Central memory CD8-positive, alpha-beta T cell (primary cell): Measurements from ENCODE around the gene SYT2.

Source experiments
- ATAC-seq: fragments of 150-1000 bp; cut with Tn5 transposase; replicated peaks from 2 replicates; pipeline ENCODE4 v1.10.0; 2022; ENCODE audit warnings: mild to moderate bottlenecking, moderate FRiP score, moderate number of reproducible peaks; ENCODE audit not compliant: poor library complexity, severe bottlenecking; ENCODE audit errors: extremely low read depth
- DNase-seq, 2 donors: peaks; one replicate each; pipeline ENCODE4 v3.0.0; 2021; ENCODE audit warnings: low spot score in 2 of 2
- H3K27ac Mint-ChIP-seq: one replicate; pipeline ENCODE4 v1.8.0; 2022; ENCODE audit warnings: low read depth, mild to moderate bottlenecking, moderate library complexity, mixed read lengths
- H3K27me3 Mint-ChIP-seq: one replicate; pipeline ENCODE4 v1.8.0; 2022; ENCODE audit warnings: mixed read lengths
- H3K36me3 Mint-ChIP-seq: one replicate; pipeline ENCODE4 v1.8.0; 2022; ENCODE audit warnings: mild to moderate bottlenecking, moderate library complexity, mixed read lengths; ENCODE audit not compliant: insufficient read depth
- H3K4me1 Mint-ChIP-seq: one replicate; pipeline ENCODE4 v1.8.0; 2022; ENCODE audit warnings: mixed read lengths
- H3K4me3 Mint-ChIP-seq: one replicate; pipeline ENCODE4 v1.8.0; 2022; ENCODE audit warnings: mild to moderate bottlenecking, moderate library complexity, mixed read lengths
- H3K9me3 Mint-ChIP-seq: one replicate; pipeline ENCODE4 v1.8.0; 2022; ENCODE audit warnings: mixed read lengths

The SYT2 gene

GRCh38 chr1:202572867-202573266 is 137.4 kb downstream of the SYT2 start:
- DNase-seq = no peak
- no peaks in the 10 kb centered on the region for H3K27me3 Mint-ChIP-seq
- no peak for ATAC-seq
- H3K9me3 Mint-ChIP-seq = no peaks in the 10 kb centered on the region
- H3K4me1 Mint-ChIP-seq = no peaks in the 10 kb centered on the region
- H3K4me3 Mint-ChIP-seq = no peak overlapping the region
- H3K36me3 Mint-ChIP-seq = peaks cover 6% of the 10 kb centered on the region
- H3K27ac Mint-ChIP-seq = no peak overlapping the region

DNA sequence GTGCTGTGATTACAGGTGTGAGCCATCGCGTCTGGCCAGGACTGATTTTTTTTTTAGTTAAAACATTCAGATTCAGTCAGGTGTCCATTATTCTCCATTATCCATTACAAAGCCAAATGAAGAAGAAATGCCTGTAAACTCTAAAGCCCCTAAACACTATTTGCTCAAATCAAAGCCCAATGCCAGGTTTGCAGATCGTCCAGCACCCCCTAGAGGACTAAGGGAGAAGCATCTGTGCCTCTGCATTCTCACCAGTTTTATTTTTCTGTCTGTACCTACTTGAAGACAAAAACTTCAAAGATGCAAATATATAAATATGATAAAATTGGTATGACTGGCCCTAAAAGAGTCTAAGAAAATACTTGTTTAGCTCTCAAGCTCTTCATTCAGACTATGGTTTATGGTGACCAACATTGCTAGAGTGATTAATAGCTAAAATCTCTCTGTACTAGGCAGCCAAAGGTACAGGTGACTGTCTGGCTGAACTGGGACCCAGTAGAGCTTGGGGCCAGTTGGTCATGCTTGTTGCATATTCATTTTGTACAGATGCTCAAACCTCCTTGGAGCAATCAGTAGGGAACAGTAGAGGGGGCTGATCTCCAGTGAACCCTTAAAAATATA is 138.4 kb downstream of the SYT2 start:
- Mint-ChIP-seq H3K36me3 (peaks cover 9% of the 10 kb centered on the region), H3K27me3 (no peaks in the 10 kb centered on the region), H3K4me1 (no peaks in the 10 kb centered on the region), H3K27ac (no peak overlapping the region), H3K4me3 (no peak overlapping the region), H3K9me3 (no peaks in the 10 kb centered on the region)
- no peak for DNase-seq
- no peak for ATAC-seq

DNA sequence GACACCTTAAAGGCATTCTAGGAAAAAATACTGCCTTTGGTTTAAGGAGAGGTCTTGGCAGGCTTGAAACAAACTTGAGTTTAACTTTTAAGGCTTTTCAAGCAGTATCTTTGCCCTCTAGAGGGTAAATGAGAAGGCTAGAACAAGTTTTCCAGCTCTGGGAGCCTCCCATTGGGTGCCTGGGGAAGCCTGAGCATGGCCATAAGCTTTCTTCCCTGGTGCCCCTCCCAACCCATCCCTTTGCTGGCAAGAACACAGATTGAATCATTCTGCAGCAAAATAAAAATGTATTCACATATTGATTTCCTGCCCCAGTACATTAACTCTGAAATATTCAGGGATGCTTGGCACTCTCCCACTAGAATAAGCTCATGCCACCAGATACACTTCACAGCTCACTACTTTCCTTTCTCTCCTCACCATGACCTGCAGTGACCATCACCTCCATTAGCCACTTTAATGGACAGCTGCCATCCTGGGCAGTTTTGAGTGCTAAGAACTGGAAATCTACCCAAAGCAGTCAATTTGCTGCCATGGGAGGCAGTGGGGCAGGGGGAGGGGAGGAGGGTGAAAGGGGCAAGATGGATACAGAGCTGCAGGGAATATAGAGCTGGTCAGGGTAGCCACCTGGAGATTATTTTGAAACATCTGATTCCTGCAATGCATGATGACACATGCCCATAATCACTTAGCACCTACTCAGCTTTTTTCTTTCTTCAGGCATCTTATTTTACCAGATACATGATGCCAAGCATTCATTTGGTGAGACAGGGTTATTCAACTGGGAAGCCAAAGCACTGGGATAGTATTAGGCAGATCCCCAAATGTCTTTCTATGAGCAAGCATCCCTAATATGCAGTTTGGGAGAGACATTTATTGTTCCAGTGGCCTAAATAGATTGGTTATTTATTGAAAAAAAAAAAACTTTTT is 140.6 kb downstream of the SYT2 start:
- Mint-ChIP-seq H3K9me3 (no peaks in the 10 kb centered on the region), H3K4me3 (no peak overlapping the region), H3K4me1 (no peaks in the 10 kb centered on the region), H3K27me3 (no peaks in the 10 kb centered on the region), H3K36me3 (peaks cover 13% of the 10 kb centered on the region), H3K27ac (no peak overlapping the region)
- ATAC-seq (no peak), DNase-seq (no peak)

DNA sequence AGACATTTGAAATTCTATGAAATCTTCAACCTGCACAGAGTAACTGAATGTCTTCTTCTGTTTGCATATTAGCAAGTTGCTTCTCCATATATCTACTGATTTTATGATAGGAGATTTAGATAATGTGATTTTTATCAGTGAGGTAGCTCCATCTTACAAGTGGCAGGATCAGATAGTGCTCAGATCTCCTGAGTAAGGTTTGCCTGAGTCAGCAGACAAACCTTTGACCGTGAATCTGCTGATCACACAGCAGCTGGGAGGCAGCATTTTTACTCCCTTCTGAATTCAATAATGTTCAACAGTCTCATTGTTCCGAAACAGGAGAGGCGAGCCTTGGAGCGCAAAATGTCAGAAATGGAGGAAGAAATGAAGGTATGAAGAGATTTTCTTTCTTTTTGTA is 141.4 kb downstream of the SYT2 start:
- peaks cover 13% of the 10 kb centered on the region for H3K36me3 Mint-ChIP-seq
- no peak for DNase-seq
- ATAC-seq = no peak
- no peaks in the 10 kb centered on the region for H3K4me1 Mint-ChIP-seq
- no peaks in the 10 kb centered on the region for H3K27me3 Mint-ChIP-seq
- H3K27ac Mint-ChIP-seq = no peak overlapping the region
- H3K9me3 Mint-ChIP-seq = no peaks in the 10 kb centered on the region
- no peak overlapping the region for H3K4me3 Mint-ChIP-seq

DNA sequence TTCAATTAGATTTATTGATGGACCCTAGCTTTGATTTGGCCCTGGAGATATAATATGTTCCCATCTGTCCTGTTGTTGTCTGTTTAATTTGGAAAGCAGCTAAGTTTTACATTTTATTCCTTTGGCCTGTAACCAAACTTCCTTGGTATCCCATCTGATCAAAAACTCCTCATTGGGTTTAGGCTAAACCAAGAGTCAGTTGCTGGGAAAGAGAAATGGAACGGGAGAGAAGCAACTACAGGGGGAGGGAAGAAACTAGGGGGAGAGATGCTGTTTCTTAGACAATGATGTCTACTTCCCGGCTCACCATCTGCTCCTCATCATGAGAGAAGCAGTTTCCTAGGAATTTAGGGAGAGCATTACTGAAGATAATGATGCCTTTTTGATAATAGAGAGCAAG is 141.8 kb downstream of the SYT2 start:
- H3K9me3 Mint-ChIP-seq = no peaks in the 10 kb centered on the region
- peaks cover 15% of the 10 kb centered on the region for H3K36me3 Mint-ChIP-seq
- no peak overlapping the region for H3K27ac Mint-ChIP-seq
- H3K4me1 Mint-ChIP-seq = no peaks in the 10 kb centered on the region
- no peak overlapping the region for H3K4me3 Mint-ChIP-seq
- ATAC-seq = no peak
- H3K27me3 Mint-ChIP-seq = no peaks in the 10 kb centered on the region
- DNase-seq = no peak

DNA sequence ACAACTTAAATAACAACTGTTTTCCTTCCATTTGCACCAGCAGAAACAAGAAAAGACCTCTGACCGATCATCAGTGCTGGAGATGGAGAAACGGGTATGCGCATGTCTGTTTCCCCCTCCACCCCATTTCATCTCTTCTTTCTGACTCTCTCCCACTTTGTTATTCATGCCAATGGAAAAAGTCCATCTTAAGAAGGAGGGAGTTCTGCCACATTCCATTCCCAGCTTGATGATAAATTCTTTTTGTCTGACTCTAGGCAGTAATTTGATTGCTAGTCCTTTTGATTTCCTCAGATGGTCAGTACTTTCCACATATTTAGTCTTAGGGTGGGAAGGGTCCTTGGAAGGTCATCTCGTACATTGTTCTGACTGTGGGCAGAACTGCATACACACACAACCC is 142.5 kb downstream of the SYT2 start:
- no peak overlapping the region for H3K27ac Mint-ChIP-seq

DNA sequence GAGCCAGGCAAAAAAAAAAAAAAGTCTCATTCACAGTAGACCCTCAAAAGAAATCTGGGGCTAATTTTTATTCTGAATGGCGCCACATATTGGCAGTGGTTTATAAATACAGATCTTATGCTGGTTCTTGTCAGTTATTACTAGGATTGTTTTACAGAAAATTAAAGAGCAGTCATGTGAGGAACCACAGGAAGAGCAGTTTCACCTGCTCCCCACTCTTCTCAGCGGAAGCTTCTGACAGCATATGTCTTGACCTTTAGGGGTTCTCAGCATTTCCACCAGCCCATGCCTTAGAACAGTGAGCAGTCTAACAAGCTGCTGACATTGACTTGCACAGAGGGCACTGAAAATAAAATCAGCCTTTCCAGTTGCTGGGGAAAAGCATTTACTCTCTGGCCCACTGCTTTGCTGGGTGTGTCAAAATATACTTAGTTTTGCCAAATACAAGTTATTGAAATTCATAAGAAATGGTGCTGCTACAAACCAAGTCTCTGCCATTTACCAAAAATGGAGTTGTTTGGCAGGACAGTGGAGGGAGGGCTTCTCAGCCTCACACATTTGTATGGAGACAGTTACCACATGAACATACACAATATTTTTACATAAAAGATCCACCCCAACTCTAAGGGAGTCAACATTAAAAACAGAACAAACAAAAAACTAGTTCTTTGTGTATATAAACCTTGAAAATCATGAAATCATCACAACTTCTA is 144.2 kb downstream of the SYT2 start:
- no peak for ATAC-seq
- Mint-ChIP-seq H3K9me3 (no peaks in the 10 kb centered on the region), H3K27ac (no peak overlapping the region), H3K4me3 (no peak overlapping the region), H3K27me3 (no peaks in the 10 kb centered on the region), H3K4me1 (no peaks in the 10 kb centered on the region), H3K36me3 (peaks cover 10% of the 10 kb centered on the region)
- no peak for DNase-seq

More for the DNA sequence above, 142.5 kb downstream of the SYT2 start:
- H3K9me3 Mint-ChIP-seq = no peaks in the 10 kb centered on the region
- H3K36me3 Mint-ChIP-seq = peaks cover 14% of the 10 kb centered on the region
- DNase-seq (no peak), ATAC-seq (no peak)
- H3K27me3 Mint-ChIP-seq = no peaks in the 10 kb centered on the region
- H3K4me1 Mint-ChIP-seq = no peaks in the 10 kb centered on the region
- H3K4me3 Mint-ChIP-seq = no peak overlapping the region

DNA sequence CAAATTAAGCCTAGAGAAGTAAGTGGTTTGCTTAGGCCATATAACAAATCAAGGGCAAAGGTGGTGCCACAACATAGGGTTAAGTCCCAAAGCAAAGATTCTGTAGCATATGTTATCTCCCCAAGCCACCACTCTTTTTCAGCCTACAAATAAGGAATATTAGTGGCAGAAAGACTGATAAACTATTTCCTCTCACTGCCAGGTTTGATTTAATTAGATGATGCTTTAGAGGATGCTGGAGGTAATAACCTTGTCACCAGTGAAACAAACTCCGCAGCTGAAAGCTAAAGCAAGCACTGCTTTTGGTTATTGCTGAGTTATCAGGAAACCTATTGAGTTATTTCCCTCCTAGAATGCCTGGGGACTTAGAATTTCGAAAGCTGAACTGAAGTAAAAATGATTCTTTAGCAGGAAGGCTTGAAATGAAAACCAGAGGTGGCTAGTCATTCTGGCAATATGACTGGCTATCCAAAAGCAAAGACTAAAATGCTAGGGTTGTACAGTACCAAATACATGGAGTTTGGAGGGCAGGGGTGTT is 145.2 kb downstream of the SYT2 start:
- Mint-ChIP-seq H3K36me3 (peaks cover 10% of the 10 kb centered on the region), H3K27ac (no peak overlapping the region), H3K4me1 (no peaks in the 10 kb centered on the region), H3K9me3 (no peaks in the 10 kb centered on the region), H3K4me3 (no peak overlapping the region), H3K27me3 (no peaks in the 10 kb centered on the region)
- ATAC-seq (no peak), DNase-seq (no peak)

- no peaks in the 10 kb centered on the region for H3K4me1 Mint-ChIP-seq
- peaks cover 10% of the 10 kb centered on the region for H3K36me3 Mint-ChIP-seq
- ATAC-seq (no peak), DNase-seq (no peak)
- H3K27ac Mint-ChIP-seq = no peak overlapping the region
- no peak overlapping the region for H3K4me3 Mint-ChIP-seq
- H3K27me3 Mint-ChIP-seq = no peaks in the 10 kb centered on the region
- no peaks in the 10 kb centered on the region for H3K9me3 Mint-ChIP-seq
Observed at GRCh38 chr1:202563818-202564217, 146.4 kb downstream of the SYT2 start.

GRCh38 chr1:202562444-202563060 is 147.7 kb downstream of the SYT2 start:
- ATAC-seq = no peak
- Mint-ChIP-seq H3K27ac (no peak overlapping the region), H3K9me3 (no peaks in the 10 kb centered on the region), H3K4me3 (no peak overlapping the region), H3K36me3 (peaks cover 10% of the 10 kb centered on the region), H3K4me1 (no peaks in the 10 kb centered on the region), H3K27me3 (no peaks in the 10 kb centered on the region)
- no peak for DNase-seq

DNA sequence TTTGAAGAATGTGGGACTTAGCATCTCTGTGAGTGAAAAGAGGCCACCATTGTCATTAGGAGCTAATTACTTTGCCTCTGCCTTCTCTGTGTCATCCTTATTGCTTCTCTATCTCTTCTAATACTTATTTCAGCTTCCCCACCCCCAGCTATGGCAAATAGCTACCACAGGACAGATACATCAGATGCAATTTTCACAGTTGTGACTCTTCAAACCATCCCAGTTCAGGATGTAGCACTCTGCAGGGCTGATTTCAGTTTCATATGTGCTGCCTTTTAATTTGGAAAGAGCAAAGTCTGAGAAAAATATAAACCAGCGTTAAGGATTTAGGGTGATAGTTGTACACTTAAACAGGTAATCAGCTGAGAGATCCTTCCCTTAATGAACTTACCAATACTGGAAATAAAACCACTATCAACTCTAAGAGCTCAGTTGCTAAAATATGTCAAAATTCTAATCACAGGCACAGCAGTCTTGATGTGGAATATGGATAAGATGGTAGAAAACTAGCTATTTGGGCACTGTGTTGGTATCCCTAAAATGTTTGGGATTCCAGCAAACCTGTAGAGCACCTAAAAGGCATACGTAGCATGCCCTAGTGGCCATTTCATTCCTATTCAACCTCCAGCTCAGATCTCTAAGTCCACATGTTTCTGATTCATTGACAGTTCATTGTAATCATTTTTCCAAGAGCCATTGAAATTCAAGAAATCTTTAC is 148.4 kb downstream of the SYT2 start:
- Mint-ChIP-seq H3K36me3 (peaks cover 8% of the 10 kb centered on the region), H3K4me3 (no peak overlapping the region), H3K27ac (no peak overlapping the region), H3K27me3 (no peaks in the 10 kb centered on the region), H3K4me1 (no peaks in the 10 kb centered on the region), H3K9me3 (no peaks in the 10 kb centered on the region)
- ATAC-seq (no peak), DNase-seq (no peak)

GRCh38 chr1:202561240-202561639 is 149.0 kb downstream of the SYT2 start:
- H3K4me3 Mint-ChIP-seq = no peak overlapping the region
- no peaks in the 10 kb centered on the region for H3K9me3 Mint-ChIP-seq
- H3K27me3 Mint-ChIP-seq = no peaks in the 10 kb centered on the region
- H3K27ac Mint-ChIP-seq = no peak overlapping the region
- H3K36me3 Mint-ChIP-seq = peaks cover 7% of the 10 kb centered on the region
- no peaks in the 10 kb centered on the region for H3K4me1 Mint-ChIP-seq
- no peak for DNase-seq
- no peak for ATAC-seq
